MM.1S (cell line): ENCODE results near the gene GBF1.

ENCODE experiments used
- EZH2 ChIP-seq: fragments of 300-600 bp; sonication (generic); optimal IDR thresholded peaks from 2 replicates; pipeline ENCODE3; 2017; ENCODE audit warnings: low read depth, mild to moderate bottlenecking, antibody characterized with exemption, low read length, mixed read lengths
- EZH2phosphoT487 ChIP-seq: fragments of 300-600 bp; sonication (generic); IDR thresholded peaks from 2 replicates; pipeline ENCODE4 v1.6.1; 2018; ENCODE audit warnings: antibody characterized with exemption, low read length
- TF ChIP-seq, protein P1 (sequence below): fragments of 300-600 bp; sonication (generic); IDR thresholded peaks from 2 replicates; pipeline ENCODE4 v1.5.1; 2016; ENCODE audit warnings: antibody characterized with exemption, low read length, mixed read lengths

DNA sequence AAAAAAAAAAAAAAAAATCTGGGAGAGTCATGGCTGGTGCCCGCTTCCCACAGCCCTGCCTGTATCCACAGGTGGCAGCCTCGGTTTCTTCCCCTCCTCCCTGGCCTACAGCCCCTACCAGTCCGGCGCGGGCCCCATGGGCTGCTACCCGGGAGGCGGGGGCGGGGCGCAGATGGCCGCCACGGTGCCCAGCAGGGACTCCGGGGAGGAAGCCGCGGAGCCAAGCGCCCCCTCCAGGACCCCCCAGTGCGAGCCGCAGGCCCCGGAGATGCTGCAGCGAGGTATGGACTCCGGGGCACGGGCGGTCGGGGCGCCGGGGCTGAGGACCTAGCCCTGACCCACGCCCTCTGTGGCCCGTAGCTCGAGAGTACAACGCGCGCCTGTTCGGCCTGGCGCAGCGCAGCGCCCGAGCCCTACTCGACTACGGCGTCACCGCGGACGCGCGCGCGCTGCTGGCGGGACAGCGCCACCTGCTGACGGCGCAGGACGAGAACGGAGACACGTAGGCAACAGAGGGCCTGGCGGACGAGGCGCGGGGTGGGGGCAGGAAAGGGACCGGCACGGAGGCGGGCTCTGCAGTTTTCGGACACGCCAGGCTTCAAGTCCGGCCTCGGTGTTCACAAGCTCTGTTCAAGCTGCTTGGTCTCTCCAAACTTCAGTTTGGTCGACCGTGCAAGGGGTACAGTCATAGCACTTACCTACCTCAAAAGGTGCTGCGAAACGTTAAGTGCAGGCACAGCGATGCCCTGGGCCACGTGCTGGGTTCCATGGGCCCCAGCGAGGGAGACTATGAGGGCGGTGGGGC lies 154.1 kb downstream of the GBF1 start:
- TF ChIP-seq, protein P1, sequence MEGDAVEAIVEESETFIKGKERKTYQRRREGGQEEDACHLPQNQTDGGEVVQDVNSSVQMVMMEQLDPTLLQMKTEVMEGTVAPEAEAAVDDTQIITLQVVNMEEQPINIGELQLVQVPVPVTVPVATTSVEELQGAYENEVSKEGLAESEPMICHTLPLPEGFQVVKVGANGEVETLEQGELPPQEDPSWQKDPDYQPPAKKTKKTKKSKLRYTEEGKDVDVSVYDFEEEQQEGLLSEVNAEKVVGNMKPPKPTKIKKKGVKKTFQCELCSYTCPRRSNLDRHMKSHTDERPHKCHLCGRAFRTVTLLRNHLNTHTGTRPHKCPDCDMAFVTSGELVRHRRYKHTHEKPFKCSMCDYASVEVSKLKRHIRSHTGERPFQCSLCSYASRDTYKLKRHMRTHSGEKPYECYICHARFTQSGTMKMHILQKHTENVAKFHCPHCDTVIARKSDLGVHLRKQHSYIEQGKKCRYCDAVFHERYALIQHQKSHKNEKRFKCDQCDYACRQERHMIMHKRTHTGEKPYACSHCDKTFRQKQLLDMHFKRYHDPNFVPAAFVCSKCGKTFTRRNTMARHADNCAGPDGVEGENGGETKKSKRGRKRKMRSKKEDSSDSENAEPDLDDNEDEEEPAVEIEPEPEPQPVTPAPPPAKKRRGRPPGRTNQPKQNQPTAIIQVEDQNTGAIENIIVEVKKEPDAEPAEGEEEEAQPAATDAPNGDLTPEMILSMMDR, result peak; percentile 88
- TF ChIP-seq EZH2 (no peak), EZH2phosphoT487 (no peak)
